Peyer's patch (tissue), 4 donors: ENCODE measurements around the gene EGR2.

Experiments used
- CTCF ChIP-seq, 6 experiments: fragments of 450-650 bp in 4 of 6; fragments of 200-600 bp in 2 of 6; sonication (generic) in 1 of 6; IDR thresholded peaks; one replicate each; pipeline ENCODE4 v1.5.1; 2017 to 2019; ENCODE audit warnings: antibody characterized with exemption in 6 of 6, mild to moderate bottlenecking in 3 of 6, moderate library complexity in 1 of 6
- POLR2A ChIP-seq, 2 donors: fragments of 450-650 bp; IDR thresholded peaks; one replicate each; pipeline ENCODE4 v1.5.1; 2017; ENCODE audit warnings: antibody characterized with exemption in 2 of 2, mild to moderate bottlenecking in 2 of 2, moderate library complexity in 2 of 2

- no peak for TF ChIP-seq CTCF (IDR thresholded peaks at IDR 0.05)
- no peak for TF ChIP-seq POLR2A (IDR thresholded peaks at IDR 0.05)
Observed at GRCh38 chr10:62795100-62795499, 21.1 kb downstream of the EGR2 start.
